Jurkat, Clone E6-1 (cell line): Measurements from ENCODE around the gene NDUFS3.
A peak's percentile ranks its signal among the peaks of the same experiment; 100 is the strongest.
"Not testable (repeated sequence)": the region's sequence is repeated elsewhere in the genome, so short reads cannot be mapped to it uniquely, and the experiment has no call there.

Source experiments
- DNase-seq: peaks from one replicate; pipeline ENCODE4 v3.0.0-alpha.2; 2011; ENCODE audit warnings: low read depth, low spot score
- H3K4me3 ChIP-seq: 2 replicates; pipeline ENCODE4 v1.5.1; 2011; ENCODE audit warnings: mild to moderate bottlenecking, low read length, control low read depth, moderate library complexity

The NDUFS3 gene

GRCh38 chr11:47553406-47553743, 25.5 kb upstream of the NDUFS3 start:
- H3K4me3 ChIP-seq = peak overlapping the region; percentile 67
- DNase-seq = no peak

- DNase-seq, H3K4me3 ChIP-seq: not testable (repeated sequence)
Observed at GRCh38 chr11:47557004-47557403, 21.9 kb upstream of the NDUFS3 start.

GRCh38 chr11:47558695-47559094, 20.2 kb upstream of the NDUFS3 start:
- DNase-seq = no peak
- H3K4me3 ChIP-seq = no peak overlapping the region

GRCh38 chr11:47560426-47560825, 18.4 kb upstream of the NDUFS3 start:
- DNase-seq = no peak
- no peak overlapping the region for H3K4me3 ChIP-seq

- DNase-seq, H3K4me3 ChIP-seq: not testable (repeated sequence)
Observed at GRCh38 chr11:47562393-47562792, 16.5 kb upstream of the NDUFS3 start.

- DNase-seq, H3K4me3 ChIP-seq: not testable (repeated sequence)
Observed at GRCh38 chr11:47564366-47564765, 14.5 kb upstream of the NDUFS3 start.

- DNase-seq = no peak
- peak overlapping the region; percentile 64 for H3K4me3 ChIP-seq
Observed at GRCh38 chr11:47564933-47565339, 13.9 kb upstream of the NDUFS3 start.

GRCh38 chr11:47565340-47566148, 13.3 kb upstream of the NDUFS3 start, which contains the start of gene PTPMT1:
Gene PTPMT1, plus strand, starts transcription at chr11:47565599. Its CDS starts 24 bp downstream, at chr11:47565623.
- DNase-seq = no peak
- H3K4me3 ChIP-seq = peak within 1 kb of the TSS; percentile 64

GRCh38 chr11:47566149-47566698, 12.7 kb upstream of the NDUFS3 start:
- peak overlapping the region; percentile 64 for H3K4me3 ChIP-seq
- DNase-seq = no peak

GRCh38 chr11:47569646-47570045, 9.2 kb upstream of the NDUFS3 start:
- DNase-seq = no peak
- H3K4me3 ChIP-seq = no peak overlapping the region

- no peak overlapping the region for H3K4me3 ChIP-seq
- no peak for DNase-seq
Observed at GRCh38 chr11:47570651-47571356, 8.1 kb upstream of the NDUFS3 start.

GRCh38 chr11:47571357-47571729, 7.5 kb upstream of the NDUFS3 start:
- H3K4me3 ChIP-seq = no peak overlapping the region
- DNase-seq = no peak

- H3K4me3 ChIP-seq = no peak overlapping the region
- DNase-seq = no peak
Observed at GRCh38 chr11:47571895-47572294, 7.0 kb upstream of the NDUFS3 start.

GRCh38 chr11:47572715-47573255, 6.1 kb upstream of the NDUFS3 start:
- H3K4me3 ChIP-seq = no peak overlapping the region
- no peak for DNase-seq

GRCh38 chr11:47573321-47573720, 5.6 kb upstream of the NDUFS3 start:
- DNase-seq = no peak
- H3K4me3 ChIP-seq = no peak overlapping the region

- H3K4me3 ChIP-seq = peak overlapping the region; percentile 81
Observed at GRCh38 chr11:47577460-47578041, 1.3 kb upstream of the NDUFS3 start.

GRCh38 chr11:47583844-47584243, 5.0 kb downstream of the NDUFS3 start:
- no peak overlapping the region for H3K4me3 ChIP-seq

More at GRCh38 chr11:47577460-47578041, 1.3 kb upstream of the NDUFS3 start:
- DNase-seq = no peak

GRCh38 chr11:47586098-47586855, 7.4 kb downstream of the NDUFS3 start, which contains the start of gene FAM180B:
Gene FAM180B, plus strand, starts transcription at chr11:47586678. Its CDS starts 91 bp downstream, at chr11:47586769.
- no peak for DNase-seq
- no peak within 1 kb of the TSS for H3K4me3 ChIP-seq

More at GRCh38 chr11:47583844-47584243, 5.0 kb downstream of the NDUFS3 start:
- DNase-seq = no peak
